GM18508 (cell line): Measurements from ENCODE around the gene EFHC1.

ENCODE experiments used
- ATAC-seq: cut with Tn5 transposase; IDR thresholded peaks from one replicate; pipeline ENCODE4 v1.9.1; 2021; ENCODE audit warnings: moderate number of reproducible peaks; ENCODE audit not compliant: insufficient read depth, unreplicated experiment

Gene EFHC1

DNA sequence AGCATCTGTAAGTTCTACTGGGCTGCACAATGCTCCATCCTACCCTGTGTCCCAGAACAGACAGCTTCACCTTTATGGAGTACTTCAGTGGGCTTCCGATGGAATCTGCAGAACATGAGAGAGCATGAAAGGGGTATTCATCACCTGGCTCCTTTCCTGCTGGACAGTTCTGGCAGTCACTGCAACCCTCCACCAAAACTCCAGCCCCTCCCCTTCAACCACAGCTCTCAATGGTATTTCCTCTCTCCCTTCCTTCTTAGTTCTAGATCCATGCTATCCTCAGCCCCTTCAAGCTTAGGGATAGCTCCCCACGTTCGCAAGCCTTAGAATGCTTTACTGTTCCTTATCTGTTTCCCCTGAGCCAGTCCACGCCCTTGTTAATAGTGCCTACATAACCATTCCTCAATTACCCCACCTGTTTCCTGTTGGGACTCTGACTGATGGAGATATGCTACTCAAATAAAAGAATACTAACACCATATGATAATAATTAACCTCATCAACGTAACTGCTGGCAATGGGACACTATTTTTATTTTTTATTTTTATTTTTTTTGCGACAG is 130.0 kb downstream of the EFHC1 start:
- ATAC-seq, result no peak

DNA sequence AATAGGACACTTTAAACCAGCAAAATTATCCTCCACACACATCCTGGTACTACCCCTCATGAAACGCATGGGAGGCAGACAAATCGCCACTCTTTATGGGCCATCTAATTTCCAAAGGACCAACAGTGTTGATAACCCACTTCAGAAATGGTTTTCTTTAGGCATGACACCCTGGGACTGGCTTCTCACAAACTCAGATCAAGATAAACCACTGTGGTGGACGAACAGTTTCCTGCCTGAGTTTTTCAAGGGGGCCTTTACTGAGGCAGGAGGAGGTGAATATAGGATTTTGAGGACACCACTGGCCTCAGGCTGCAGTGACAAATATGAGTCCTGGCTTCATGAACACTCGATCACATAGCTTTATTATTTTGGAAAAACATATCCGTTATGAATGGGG is 130.7 kb downstream of the EFHC1 start:
- no peak for ATAC-seq

DNA sequence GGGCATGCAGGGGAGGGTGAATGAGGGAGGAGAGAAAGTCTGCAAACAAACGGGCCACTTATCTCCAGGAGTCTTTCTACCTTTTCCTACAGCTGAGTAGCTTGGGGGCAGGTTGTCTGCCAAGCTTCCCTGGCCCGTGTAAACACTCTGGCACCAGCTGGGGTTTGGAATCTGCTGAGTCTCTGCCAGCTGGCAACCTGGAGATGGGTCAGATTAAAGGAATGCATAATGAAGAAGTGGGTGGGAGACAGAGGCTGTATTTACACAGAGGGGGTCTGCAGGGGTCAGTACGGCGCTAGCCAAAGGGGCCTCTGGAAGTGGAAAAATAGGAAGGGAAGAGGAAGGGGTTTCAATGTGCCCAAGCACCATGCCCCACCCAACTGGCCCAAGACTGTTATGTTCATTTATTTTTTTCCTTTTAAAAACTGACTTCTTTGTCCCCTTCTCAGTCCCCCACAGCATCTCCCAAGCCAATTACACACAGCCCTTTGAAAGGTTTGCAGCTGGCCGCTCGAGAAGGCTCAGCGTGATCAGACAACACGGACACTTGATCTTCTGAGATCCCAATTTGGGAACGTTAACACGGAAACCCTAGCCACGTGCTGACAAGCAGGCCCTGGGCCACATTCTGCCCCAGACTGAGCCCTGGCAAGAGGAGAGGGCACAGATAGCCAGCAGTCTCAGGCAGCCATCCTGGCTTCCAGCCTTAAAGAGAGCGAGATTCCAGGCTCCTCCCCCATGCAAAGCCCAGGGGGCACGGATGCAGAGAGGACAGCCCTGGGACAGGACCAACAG is 131.5 kb downstream of the EFHC1 start:
- ATAC-seq, result no peak

DNA sequence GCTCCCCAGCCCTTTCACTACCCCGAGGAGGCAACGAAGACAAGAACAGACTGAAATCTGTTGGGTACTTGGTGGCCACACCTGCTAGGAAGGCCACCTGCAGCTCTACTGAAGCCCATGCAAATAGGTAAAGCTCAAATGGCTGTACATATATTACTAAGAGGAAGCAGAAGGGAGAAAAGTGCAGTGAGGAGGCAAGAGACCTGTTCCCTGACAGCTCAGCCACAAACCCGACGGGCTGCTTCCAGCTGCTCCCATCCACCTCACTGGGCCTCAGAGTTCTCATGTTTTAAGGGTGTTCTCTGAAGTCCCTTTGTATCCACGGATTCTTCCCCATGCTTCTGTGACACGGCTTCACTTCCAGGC is 132.1 kb downstream of the EFHC1 start:
- peak; percentile 88 for ATAC-seq

DNA sequence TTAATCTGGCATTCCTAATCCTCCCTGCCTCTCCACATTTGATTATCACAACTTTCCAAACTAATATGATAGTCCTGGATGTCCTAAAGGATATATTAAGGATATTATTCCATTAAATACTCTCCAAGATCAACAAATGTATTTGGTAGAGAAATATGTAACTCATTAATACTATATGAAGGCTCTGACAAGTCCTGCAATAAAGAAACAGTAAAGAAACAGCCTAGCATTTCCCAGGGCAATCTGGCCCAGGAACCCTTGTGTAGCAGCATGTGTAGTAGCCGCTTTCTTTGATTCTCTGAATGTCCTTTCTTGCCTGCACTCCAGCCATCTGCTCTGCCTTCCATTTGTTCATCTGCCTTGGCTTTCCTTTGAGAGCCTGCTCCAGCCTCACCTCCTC is 133.0 kb downstream of the EFHC1 start:
- no peak for ATAC-seq

DNA sequence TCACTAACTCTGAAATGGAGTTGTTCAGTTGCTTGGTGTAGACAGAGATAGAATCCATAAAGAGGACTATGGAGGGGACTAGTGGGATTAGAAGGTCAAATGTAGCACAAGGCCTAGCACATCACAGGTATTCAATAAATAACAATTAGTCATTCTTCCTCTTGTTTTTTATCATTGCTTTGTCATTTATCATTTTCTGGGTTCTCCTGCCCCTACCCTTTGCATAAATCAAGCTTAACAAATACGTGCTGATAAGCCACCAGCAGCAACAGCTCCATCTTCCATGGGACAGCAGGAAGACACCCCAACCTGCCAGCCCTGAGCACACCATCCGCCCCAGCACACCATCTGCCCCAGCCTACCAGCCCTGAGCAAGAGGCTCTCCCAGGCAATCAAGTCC is 133.6 kb downstream of the EFHC1 start:
- no peak for ATAC-seq

DNA sequence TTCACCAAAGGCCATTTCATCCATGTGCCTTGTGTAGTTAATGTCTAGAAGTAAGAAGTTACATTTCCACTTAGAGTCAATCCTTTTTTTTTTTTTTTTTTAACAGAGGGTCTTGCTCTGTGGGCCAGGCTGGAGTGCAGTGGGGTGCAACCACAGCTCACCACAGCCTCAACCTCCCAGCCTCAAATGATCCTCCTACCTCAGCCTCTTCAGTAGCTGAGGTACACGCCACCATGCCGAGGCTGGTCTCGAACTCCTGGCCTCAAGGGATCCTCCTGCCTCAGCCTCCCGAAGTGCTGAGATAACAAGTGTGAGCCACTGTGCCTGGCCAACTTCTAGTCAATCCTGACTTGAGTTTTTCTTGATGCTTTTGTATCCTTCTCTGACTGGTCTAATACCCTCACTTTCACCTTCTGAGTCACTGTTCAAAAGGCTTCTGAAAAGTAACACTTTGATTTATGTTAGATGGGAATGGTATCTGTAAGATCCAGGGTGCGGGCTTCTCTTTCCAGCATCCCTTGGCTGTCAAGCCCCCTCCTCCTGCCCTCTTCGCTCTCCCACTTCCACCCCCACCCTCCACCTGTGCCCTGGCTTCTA is 134.6 kb downstream of the EFHC1 start:
- ATAC-seq, result no peak

DNA sequence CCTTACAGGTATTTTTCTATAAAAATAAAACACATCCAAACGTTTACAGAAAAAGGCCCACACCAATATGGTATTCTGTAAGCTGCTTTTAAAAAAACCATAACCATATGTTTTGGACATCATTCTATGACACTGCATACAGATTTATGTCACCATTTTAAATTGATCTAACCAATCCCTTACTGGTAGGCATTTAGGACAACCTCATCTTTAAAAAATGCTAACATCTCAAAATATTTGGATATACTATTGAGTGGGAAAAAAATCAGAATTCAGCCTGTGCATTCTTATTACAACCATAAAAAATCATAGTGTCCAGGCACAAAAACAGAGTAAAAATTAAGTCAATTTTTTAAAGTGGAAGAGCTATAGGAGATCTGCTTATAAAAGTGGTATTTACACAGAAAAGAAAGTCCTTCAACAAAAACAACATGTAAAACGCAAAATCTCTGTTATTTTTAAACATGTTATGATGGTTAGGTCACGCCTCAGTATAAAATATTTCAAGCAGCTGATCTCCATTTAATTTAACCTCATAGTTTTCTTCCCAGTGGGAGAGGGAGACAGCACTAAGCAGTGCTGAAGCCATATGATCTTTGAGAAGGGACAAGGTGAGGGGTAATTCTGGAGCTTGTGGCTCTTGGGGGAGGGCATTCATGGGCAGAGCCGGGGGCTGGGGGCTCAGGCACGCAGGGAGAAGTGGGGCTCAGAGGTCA is 135.5 kb downstream of the EFHC1 start:
- no peak for ATAC-seq

DNA sequence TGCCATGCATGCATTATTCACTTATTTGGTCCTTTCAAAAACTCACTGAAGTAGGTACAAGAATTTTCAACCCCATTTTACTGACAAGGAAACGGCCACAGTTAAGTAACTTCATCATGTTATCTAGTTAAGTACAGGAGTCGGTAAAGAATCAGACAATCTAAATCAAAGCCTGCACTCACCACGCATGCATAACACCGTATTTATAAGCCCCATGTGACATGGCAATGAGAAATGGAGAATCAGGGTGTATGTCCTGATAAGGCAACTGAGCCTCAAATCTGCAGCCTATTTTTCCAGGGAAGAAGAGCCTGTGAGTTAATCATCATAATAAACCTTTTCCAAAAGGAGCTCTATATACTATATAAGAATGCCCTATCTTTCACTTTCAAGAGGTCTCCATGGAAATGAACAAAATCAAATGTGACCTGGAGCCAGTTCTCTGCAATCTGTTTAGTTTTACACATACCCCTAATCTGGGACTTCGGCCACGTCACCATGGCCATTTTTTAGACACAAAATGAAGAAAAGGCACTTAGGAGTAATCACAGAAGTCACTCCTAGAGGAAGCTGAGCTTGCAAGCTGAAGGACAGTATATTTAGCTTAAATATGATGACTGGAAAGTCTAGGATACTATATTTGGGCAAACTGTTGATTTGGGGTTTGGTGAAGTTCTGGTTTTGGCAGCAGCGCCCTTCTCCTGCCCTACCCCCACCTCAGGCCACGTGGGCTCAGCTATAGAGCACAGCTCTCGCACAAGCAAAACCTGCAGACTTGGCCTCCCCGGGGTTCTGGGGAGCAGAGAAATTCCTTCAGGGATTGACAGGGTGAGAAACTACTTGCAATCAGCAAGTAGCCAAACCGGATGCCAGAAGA is 137.5 kb downstream of the EFHC1 start:
- ATAC-seq, result no peak

DNA sequence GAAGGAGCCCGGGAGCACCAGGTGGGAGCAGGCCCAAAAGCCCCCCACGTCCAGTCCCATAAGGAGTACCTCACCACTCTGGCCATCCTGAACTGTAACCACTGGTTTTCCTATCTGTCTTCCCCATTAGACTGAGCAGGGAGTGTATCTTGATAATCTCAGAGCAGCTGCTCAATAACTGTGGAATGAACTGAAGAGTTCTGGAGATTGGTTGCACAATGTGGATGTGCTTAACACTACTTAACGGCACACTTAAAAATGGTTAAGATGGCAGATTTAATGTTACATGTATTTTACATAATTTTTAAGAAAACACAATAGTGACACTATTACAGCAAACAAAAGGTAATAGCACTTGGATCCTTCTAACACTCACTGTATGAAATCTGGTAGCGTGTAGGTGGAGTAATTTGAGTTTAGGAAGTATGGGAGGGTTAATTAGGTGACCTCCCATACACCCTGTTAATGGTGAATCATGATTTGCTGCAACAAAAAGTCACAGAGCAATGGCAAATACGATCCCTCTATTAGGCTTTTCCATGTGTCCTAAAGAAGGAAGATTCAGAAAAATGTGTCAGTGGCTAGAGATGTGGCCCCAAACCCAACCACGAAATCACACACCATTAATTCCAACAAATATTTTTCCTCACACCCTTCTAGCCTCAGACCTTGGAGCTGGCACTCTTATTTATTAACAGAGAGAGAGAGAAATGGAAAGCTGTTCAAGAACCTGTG is 138.3 kb downstream of the EFHC1 start:
- no peak for ATAC-seq

DNA sequence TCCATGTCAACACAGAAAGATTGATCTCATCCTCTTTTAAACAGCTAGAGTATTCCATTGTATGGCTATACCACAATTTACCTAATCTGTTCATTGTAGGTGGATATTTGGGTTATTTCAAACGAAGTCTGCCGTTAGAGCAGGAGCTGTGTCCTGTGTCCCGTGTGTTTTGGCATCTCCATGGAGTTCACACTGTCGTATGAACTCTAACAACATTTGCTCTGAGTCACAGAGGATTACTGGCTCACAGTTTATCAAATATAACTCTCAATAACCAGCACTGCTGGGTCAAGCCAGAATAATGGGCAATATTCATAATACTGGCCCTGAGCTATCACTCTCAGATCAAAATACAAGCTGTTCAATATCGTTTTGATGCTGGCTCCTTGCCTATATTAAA is 140.3 kb downstream of the EFHC1 start:
- no peak for ATAC-seq

DNA sequence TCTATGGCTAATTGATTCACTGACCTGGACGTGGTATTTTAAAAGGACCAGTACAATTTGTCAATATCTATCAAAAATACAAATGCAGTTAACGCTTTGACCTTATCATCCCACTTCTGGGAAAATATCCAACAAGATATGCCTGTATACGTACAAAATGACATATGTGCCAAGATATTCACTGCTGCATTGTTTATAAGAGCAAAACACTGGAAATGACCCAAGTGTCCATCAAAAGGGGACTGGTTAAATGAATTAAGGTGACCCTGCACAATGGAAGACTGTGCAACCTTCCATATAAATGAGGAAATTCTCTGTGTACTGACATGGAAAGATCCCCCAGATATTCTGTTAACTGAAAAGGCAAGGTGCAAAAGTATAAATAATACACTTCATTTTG is 142.8 kb downstream of the EFHC1 start:
- no peak for ATAC-seq

DNA sequence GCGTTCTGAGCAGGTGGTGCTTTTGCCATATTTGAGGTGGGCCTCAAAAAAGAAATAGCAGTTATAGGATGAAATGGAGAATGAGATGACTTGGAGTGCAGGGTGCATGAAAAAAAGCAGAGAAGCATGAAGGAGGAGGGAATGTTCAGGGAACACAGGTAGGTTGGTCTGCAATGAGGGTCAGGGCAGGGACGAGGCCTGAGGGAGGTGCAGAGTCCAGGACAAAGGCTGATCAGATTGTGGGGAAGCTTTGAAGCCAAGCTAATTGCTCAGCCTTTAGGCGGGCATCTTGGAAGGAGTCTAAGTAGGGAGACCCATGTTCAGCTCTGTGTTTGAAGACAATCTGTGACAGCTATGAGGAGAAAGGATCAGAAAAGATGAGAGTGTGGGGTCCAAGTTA is 144.7 kb downstream of the EFHC1 start:
- ATAC-seq, result no peak

DNA sequence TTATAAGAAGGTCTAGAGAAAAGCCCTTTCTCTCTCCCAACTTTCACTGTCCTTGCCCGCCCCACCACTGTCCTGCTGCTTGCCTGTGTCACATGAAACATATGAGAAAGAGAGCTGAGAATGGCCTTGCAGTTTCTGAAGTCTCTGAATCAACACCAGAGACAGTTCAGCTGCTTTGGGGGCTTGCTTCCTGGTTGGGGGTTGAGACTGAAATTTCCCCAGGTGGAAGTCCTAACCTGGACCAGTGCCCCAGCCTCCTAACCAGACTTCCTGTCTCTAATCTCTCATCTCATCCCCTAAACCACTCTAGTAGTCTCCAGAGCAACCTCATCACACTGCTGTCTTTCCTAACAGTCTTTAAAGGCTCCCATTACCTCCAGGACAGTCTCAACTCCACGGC is 146.1 kb downstream of the EFHC1 start:
- ATAC-seq, result peak; percentile 46

DNA sequence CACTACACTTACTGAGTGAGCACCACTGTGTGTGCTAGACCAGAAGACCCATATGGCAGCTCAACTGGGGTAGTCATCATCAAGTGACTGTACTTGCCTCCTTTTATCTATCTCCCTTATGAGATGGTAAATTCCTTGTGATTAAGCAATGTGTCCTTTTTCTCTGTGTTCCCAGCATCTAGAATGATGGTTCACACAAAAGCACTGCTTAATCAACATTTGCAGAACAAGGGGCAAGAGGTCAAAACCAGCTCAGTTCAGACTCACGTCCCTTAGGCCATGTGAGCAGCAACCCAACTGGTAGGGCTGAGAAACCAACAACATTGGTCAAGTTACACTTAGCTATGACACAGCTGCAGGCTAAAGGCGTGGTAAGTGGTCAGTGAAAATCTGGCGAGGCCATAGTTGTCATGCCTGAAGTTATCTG is 146.7 kb downstream of the EFHC1 start:
- no peak for ATAC-seq

DNA sequence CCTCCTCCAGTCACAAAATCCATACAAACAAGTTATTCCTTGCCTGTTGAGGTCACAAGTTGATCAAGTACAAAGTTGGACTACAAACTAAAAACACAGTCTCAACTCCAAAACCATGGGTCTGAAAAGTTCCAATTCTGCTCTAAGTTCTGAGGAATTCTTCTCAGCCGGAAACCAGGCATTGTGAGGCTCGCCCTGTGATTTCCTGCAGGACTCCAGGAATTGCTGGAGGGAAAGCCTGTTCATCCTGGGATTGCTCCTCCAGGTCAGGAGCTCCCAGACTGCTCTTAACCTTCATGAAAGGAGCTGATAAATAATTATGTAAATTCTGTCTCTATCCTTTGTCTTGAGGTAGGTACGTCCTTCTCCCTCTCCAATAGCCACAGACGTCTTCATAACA is 148.2 kb downstream of the EFHC1 start:
- ATAC-seq, result no peak

DNA sequence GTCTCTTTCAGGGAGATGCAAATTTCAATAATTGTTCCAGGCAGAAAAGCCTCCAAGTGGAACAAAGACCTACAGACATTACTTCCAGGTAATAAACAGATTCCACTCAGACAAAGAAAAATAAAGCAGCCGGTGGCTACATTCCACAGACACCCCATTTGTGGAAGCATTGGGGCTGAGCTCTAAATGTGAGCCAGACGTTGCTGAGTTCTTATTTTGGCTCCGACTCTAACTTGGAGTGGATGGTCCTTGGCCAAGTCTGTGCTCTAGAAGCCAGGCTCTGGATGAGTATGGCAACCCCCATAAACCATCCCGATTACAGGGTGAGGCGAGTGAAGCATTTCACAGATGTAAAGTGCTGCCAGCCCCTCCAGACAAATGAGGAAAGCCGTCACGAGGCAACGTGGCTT is 150.2 kb downstream of the EFHC1 start:
- no peak for ATAC-seq

DNA sequence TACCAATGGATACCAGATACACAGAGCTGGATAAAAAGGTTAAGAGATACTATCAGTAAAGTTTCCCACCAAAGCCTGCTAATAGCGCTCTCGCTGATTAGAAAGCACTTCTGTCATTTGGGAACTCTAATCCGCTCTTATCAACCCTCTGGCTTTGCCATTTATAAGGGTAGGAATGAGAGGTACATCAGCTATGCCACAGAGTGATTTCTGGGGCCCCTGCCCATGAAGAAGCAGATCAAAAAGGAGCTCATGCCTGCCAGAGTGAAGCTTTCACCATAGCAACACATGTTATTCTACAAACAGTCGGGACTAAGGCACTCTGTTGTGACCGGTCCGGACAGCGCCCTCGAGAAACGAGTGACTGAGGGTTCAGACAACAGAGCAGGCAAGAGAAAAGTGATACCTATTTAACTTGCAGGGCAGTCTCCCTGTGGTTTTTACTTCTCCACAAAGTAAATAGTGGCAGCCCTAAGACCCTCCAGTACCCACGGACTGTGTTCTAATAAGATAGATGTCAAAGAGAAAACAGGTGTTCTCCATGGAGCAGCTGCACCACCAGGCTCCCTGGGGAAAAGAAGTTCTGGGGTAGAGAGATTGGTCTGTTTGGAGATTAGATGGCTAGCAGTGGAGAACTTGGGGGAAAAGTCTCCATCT is 151.1 kb downstream of the EFHC1 start:
- ATAC-seq, result no peak

DNA sequence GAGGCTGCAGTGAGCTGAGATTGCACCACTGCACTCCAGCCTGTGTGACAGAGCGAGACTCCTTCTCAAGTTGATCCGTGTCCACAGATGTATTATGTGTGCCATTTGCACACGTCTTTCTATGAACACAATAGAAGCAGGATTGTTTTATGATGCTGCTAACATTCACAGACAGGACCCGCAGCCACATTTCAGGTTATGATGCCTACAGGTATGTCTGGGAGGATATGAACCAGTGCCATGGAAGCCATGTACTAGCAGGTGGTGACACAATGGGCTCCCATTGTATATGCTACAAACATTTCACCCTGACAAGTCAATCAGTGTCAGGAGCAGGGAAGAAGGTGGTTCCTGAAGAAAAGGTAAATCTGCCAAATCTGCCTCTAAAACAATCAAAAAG is 152.4 kb downstream of the EFHC1 start:
- no peak for ATAC-seq
